GM23338 (cell line): ENCODE results near the gene ANTXR2.

Source experiments
- CTCF ChIP-seq, 2 experiments: fragments of 200-600 bp in 1 of 2; sonication (generic) in 1 of 2; conservative IDR thresholded peaks; 2 replicates each; pipeline versions ENCODE4 v1.5.1 to v1.6.1; 2016 to 2017; ENCODE audit warnings: antibody characterized with exemption in 2 of 2, low read depth in 2 of 2, mild to moderate bottlenecking in 2 of 2, moderate library complexity in 1 of 2
- EZH2 ChIP-seq: fragments of 200-600 bp; sonication (generic); IDR thresholded peaks from one replicate; pipeline ENCODE4 v1.8.0; 2017; ENCODE audit warnings: antibody characterized with exemption, mild to moderate bottlenecking, low read depth; ENCODE audit not compliant: unreplicated experiment
- EZH2phosphoT487 ChIP-seq: fragments of 200-600 bp; sonication (generic); IDR thresholded peaks from one replicate; pipeline ENCODE4 v1.8.1; 2018; ENCODE audit warnings: antibody characterized with exemption; ENCODE audit not compliant: unreplicated experiment
- POLR2AphosphoS5 ChIP-seq: IDR thresholded peaks from 2 replicates; pipeline ENCODE4 v1.6.1; 2016; ENCODE audit warnings: antibody characterized with exemption, low read depth
- REST ChIP-seq: IDR thresholded peaks from one replicate; pipeline ENCODE4 v1.6.1; 2018; ENCODE audit warnings: antibody characterized with exemption; ENCODE audit not compliant: unreplicated experiment
- ZNF331 ChIP-seq: fragments of 250-450 bp; sonication (Bioruptor Pico); IDR thresholded peaks from 2 replicates; pipeline ENCODE4 v1.5.0; 2020; ENCODE audit warnings: low read depth, mild to moderate bottlenecking, moderate library complexity
- ZNF462 ChIP-seq: fragments of 250-450 bp; sonication (Bioruptor Pico); IDR thresholded peaks from 2 replicates; pipeline ENCODE4 v1.5.0; 2020; ENCODE audit warnings: mild to moderate bottlenecking, moderate library complexity

GRCh38 chr4:79856196-79856595, 216.8 kb downstream of the ANTXR2 start:
- no peak for TF ChIP-seq POLR2AphosphoS5
- TF ChIP-seq EZH2, result no peak
- TF ChIP-seq CTCF (conservative IDR thresholded peaks at IDR 0.05; ENCODE audit: low read depth in 2 of 2), result no peak
- no peak for TF ChIP-seq ZNF462 (CRISPR knock-in tag)
- no peak for TF ChIP-seq ZNF331 (CRISPR knock-in tag)
- no peak for TF ChIP-seq REST
- TF ChIP-seq EZH2phosphoT487, result no peak
